Neuron (in vitro differentiated cells): ENCODE results near the gene PITPNC1.
"Not testable (repeated sequence)": the region's sequence is repeated elsewhere in the genome, so short reads cannot be mapped to it uniquely, and the experiment has no call there.

Experiments
- H2AFZ ChIP-seq: one replicate; pipeline ENCODE4 v1.6.1; 2013; ENCODE audit warnings: low read depth, mild to moderate bottlenecking, inconsistent platforms, low read length, moderate library complexity
- H3K27me3 ChIP-seq: one replicate; pipeline ENCODE4 v1.6.1; 2013; ENCODE audit warnings: low read length; ENCODE audit not compliant: insufficient read depth
- H3K36me3 ChIP-seq: one replicate; pipeline ENCODE4 v1.6.1; 2013; ENCODE audit warnings: low read length; ENCODE audit not compliant: insufficient read depth
- H3K4me1 ChIP-seq: one replicate; pipeline ENCODE4 v1.6.1; 2013; ENCODE audit warnings: low read length; ENCODE audit not compliant: insufficient read depth
- H3K4me3 ChIP-seq: 2 replicates; pipeline ENCODE4 v1.5.1; 2013; ENCODE audit warnings: mild to moderate bottlenecking, low read length, moderate library complexity
- H3K9me3 ChIP-seq: one replicate; pipeline ENCODE4 v1.6.1; 2013; ENCODE audit warnings: low read length

Gene PITPNC1

GRCh38 chr17:67646472-67646871 lies 269.4 kb downstream of the PITPNC1 start:
- Histone ChIP-seq H2AFZ (no peak overlapping the region), H3K27me3 (no peaks in the 10 kb centered on the region), H3K36me3 (no peaks in the 10 kb centered on the region), H3K9me3 (no peaks in the 10 kb centered on the region), H3K4me3 (no peak overlapping the region), H3K4me1 (no peaks in the 10 kb centered on the region)

DNA sequence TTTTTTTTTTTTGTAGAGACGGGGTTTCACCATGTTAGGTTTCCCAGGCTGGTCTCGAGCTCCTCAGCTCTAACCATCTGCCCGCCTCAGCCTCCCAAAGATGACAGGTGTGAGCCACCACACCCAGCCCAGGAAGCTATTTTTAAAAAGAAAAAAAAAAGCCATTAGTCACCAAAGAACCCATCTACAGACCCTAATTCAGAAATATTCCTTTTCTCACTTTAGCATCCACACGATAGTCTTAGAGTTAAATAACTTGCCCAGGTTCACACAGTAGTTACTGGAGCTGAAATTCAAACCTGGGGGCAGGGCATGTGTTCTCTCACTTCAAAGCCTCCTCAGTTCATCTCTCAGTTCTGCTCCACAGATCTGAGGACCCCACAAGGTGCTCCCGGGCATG lies 270.4 kb downstream of the PITPNC1 start:
- no peak overlapping the region for H2AFZ ChIP-seq
- no peaks in the 10 kb centered on the region for H3K9me3 ChIP-seq
- no peaks in the 10 kb centered on the region for H3K36me3 ChIP-seq
- H3K4me1 ChIP-seq, result no peaks in the 10 kb centered on the region
- no peak overlapping the region for H3K4me3 ChIP-seq
- no peaks in the 10 kb centered on the region for H3K27me3 ChIP-seq

DNA sequence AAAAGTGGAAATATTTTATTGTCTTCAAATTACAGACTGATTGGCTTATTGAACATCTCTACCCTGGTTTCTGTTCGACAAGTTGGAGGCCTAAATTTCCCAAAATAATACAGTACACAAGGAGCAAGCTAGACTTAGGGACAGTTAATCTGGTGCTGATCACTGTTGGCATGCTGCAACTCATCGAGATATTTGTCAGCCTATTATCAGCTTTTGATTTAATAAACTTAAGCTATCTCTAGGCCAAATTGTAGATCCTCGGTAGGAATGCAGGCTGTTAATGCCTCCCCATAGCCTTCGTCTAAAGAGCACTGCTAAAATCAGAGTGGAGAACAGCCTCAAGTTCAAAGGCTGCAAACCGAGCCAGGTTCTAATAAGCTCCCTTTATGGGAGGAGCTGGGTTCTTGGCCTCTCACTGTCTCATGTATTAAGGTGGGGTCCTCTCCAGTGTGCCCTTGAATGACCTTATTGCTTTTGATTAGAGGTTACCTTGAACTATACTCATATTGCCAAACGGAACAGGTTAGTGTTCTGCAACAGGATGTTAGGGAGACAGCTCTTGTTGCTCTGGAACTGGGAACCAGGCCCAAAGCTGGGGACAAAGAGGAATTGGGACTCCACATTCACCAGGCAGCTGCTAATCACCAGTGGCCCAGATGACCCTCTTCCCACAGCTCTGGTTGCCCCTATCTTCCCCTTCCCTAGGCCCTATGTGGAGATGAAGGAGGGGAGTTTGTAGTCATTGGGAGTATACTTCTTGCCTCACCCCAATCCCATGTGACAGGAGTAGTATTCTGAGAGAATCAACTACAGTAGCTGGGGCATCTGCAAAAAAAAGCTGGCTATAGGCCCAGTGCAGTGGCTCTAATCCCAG lies 271.2 kb downstream of the PITPNC1 start:
- no peaks in the 10 kb centered on the region for H3K9me3 ChIP-seq
- no peaks in the 10 kb centered on the region for H3K4me1 ChIP-seq
- H3K36me3 ChIP-seq, result no peaks in the 10 kb centered on the region
- no peaks in the 10 kb centered on the region for H3K27me3 ChIP-seq
- no peak overlapping the region for H3K4me3 ChIP-seq
- no peak overlapping the region for H2AFZ ChIP-seq

GRCh38 chr17:67648906-67649295 lies 271.8 kb downstream of the PITPNC1 start:
- not testable (repeated sequence) for H2AFZ ChIP-seq, H3K36me3 ChIP-seq, H3K4me3 ChIP-seq, H3K27me3 ChIP-seq, H3K9me3 ChIP-seq, H3K4me1 ChIP-seq

DNA sequence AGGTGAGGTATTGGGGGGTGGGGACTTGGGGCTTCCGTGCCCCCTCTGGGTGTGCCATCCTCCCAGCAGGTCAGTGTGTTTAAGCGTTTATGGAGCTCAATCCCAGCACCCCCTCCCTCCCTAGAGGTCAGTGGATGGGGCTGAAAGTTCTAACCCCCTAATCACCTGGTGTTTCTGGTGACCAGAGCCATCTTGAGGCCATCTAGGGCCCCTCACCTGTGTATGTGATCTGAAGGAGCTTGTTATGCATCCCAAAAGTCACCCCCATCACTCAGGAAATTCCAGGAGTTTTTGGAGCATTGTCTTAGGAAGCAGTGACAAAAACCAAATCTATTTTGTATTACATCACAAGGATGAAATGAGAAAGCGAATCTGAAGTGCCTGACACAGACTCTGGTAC lies 272.8 kb downstream of the PITPNC1 start:
- no peaks in the 10 kb centered on the region for H3K27me3 ChIP-seq
- H3K4me1 ChIP-seq, result no peaks in the 10 kb centered on the region

GRCh38 chr17:67651218-67651579 lies 274.1 kb downstream of the PITPNC1 start:
- H3K36me3 ChIP-seq, H3K9me3 ChIP-seq, H3K4me3 ChIP-seq, H3K27me3 ChIP-seq, H3K4me1 ChIP-seq, H2AFZ ChIP-seq: not testable (repeated sequence)

More for the DNA sequence above, 272.8 kb downstream of the PITPNC1 start:
- no peak overlapping the region for H2AFZ ChIP-seq
- H3K36me3 ChIP-seq, result no peaks in the 10 kb centered on the region
- no peaks in the 10 kb centered on the region for H3K9me3 ChIP-seq
- no peak overlapping the region for H3K4me3 ChIP-seq

DNA sequence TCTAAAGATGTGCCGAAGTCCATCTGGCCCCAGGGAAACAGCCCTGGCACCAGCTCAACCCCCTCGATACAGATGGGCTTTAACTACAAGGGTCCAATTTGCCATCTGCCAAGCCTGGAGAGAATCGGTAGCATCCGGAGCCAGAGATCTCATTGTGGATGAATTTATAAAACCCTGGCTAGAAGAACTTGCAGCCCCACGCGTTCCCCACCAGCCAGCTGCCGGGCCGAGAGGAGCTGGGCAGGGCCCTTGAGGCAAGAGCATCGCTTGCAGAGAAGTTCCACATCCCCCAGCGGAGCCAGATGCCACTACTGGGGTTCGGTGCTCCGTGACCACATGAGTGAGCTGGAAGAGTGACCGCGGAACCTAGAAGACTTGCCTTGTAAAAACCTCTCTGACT lies 275.4 kb downstream of the PITPNC1 start:
- Histone ChIP-seq H3K4me3 (no peak overlapping the region), H3K36me3 (no peaks in the 10 kb centered on the region), H3K27me3 (no peaks in the 10 kb centered on the region), H2AFZ (no peak overlapping the region), H3K9me3 (no peaks in the 10 kb centered on the region), H3K4me1 (no peaks in the 10 kb centered on the region)

DNA sequence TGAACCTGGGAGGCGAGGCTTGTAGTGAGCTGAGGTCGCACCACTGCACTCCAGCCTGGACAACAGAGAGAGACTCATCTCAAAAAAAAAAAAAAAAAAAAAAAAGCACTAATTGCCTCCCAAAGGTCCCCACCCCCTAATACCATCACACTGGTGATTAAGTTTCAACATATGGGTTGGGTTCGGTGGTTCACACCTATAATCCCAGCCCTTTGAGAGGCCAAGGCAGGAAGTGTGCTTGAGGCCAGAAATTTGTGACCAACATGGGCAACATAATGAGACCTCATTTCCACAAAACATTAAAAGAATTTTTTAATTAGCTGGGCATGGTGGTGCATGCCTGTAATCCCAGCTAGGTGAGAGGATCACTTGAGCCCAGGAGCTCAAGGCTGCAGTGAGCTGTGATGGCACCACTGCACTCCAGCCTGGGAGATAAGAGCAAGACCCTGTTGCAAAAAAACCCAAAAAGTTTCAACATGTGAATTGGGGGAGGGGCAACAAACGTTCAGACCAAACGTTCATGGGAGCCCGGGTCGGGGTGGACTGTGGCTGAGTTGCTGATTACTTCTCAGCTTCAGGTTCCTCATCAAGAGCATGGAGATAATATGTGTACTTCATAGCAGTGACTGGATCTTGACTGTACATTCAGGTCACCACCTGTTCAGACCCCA lies 278.5 kb downstream of the PITPNC1 start:
- Histone ChIP-seq H2AFZ (no peak overlapping the region), H3K9me3 (peaks cover 3% of the 10 kb centered on the region), H3K4me1 (no peaks in the 10 kb centered on the region), H3K4me3 (no peak overlapping the region), H3K36me3 (no peaks in the 10 kb centered on the region), H3K27me3 (no peaks in the 10 kb centered on the region)

- H3K4me1 ChIP-seq, result no peaks in the 10 kb centered on the region
- peaks cover 3% of the 10 kb centered on the region for H3K9me3 ChIP-seq
- no peak overlapping the region for H3K4me3 ChIP-seq
- no peaks in the 10 kb centered on the region for H3K27me3 ChIP-seq
- no peak overlapping the region for H2AFZ ChIP-seq
- no peaks in the 10 kb centered on the region for H3K36me3 ChIP-seq
Observed at GRCh38 chr17:67656494-67657203, 279.6 kb downstream of the PITPNC1 start.

- Histone ChIP-seq H3K4me1 (no peaks in the 10 kb centered on the region), H3K9me3 (peaks cover 3% of the 10 kb centered on the region), H3K4me3 (no peak overlapping the region), H3K36me3 (no peaks in the 10 kb centered on the region), H2AFZ (no peak overlapping the region), H3K27me3 (no peaks in the 10 kb centered on the region)
Observed at GRCh38 chr17:67657596-67657995, 280.5 kb downstream of the PITPNC1 start.

DNA sequence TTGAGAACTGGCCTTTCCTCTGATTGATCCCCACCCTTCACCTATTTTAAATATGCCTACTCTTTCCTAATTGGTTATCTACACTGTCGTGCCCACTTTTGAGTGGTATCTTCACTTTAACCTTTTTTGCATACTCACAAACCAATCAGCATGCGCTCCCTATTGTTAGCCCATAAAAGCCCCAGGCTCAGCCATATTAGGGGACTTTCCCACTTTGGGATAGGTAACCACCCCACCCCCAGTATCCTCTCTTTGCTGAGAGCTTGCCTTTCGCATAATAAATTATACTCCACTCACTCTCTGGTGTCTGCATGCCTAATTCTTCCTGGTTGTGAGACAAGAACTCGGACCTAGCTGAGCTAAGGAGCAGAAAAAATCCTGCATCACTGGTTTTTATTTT lies 281.2 kb downstream of the PITPNC1 start:
- Histone ChIP-seq H2AFZ (no peak overlapping the region), H3K27me3 (no peaks in the 10 kb centered on the region), H3K36me3 (no peaks in the 10 kb centered on the region), H3K9me3 (peaks cover 3% of the 10 kb centered on the region), H3K4me3 (no peak overlapping the region), H3K4me1 (no peaks in the 10 kb centered on the region)

DNA sequence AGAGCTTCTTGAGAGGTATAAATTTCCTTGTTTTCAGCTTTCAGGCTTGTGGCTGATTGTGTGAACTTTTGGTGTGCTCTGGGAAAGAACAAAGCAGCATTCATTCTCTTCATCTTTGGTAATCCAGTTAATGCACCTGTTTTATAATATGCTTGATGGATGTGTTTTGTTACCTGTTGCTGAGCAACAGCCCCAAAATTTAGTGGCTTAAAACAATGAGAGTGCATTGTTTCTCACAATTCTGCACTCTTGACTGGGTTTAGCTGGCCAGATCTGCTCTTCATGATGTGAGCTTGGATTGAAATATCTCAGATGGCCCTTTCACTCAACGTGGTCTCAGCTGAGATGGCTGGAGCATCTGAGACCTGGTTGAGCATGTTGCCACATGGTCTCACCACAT lies 281.9 kb downstream of the PITPNC1 start:
- Histone ChIP-seq H3K4me3 (no peak overlapping the region), H3K4me1 (no peaks in the 10 kb centered on the region), H3K27me3 (no peaks in the 10 kb centered on the region), H3K36me3 (no peaks in the 10 kb centered on the region), H2AFZ (no peak overlapping the region), H3K9me3 (peaks cover 3% of the 10 kb centered on the region)

- Histone ChIP-seq H3K36me3 (no peaks in the 10 kb centered on the region), H3K9me3 (peaks cover 3% of the 10 kb centered on the region), H2AFZ (no peak overlapping the region), H3K4me1 (no peaks in the 10 kb centered on the region), H3K4me3 (no peak overlapping the region), H3K27me3 (no peaks in the 10 kb centered on the region)
Observed at GRCh38 chr17:67662712-67663111, 285.6 kb downstream of the PITPNC1 start.
